K562 (cell line): ENCODE results near the gene MPRIP. TPM values are rescaled to one million over a fixed set of nuclear protein-coding genes. Genes with fewer than 3 reads are reported as not detected.

Experiments used
- ATAC-seq: fragments of 200-7000 bp; cut with Tn5 transposase; 3 replicates; pipeline ENCODE4 v1.9.1; 2020; ENCODE audit warnings: moderate library complexity
- BruUV-seq: library from RNA; stranded (reverse); fragments of 400-500 nt; replicated peaks from 2 replicates; lab custom pipeline; 2021; lab: Mats Ljungman, UMichigan
- CTCF ChIA-PET: fragments of 300-600 bp; formaldehyde crosslinking; extraction: SDS; loops from one replicate; lab custom pipeline; 2021; ENCODE audit warnings: low intra/inter-chr PET ratio; lab: Yijun Ruan, JAX
- POLR2A ChIA-PET: fragments of 300-600, 350-650 bp; sonication (Branson Sonifier 250); formaldehyde crosslinking; extraction: SDS; loops from one replicate; lab custom pipeline; 2021; ENCODE audit warnings: antibody characterized with exemption, inconsistent platforms; lab: Yijun Ruan, JAX
- DNase-seq, 4 experiments: peaks; one replicate each; pipeline versions ENCODE4 v3.0.0 to v3.0.0-alpha.2; 2011 to 2018; ENCODE audit warnings: low spot score in 3 of 4, mixed read lengths in 3 of 4; ENCODE audit errors: extremely low read depth in 1 of 4
- FAIRE-seq: peaks from 2 replicates; lab custom pipeline; 2011; peaks lifted over from hg19 to GRCh38; lab: Jason Lieb, UNC
- H2AFZ ChIP-seq: 2 replicates; pipeline ENCODE4 v1.6.0; 2011; ENCODE audit warnings: low read depth, low read length, control low read depth, inconsistent platforms
- H3K27ac ChIP-seq: fragments of 200-600 bp; 3 replicates; pipeline ENCODE4 v1.8.0; 2011; ENCODE audit warnings: low read depth, mild to moderate bottlenecking, control low read depth, inconsistent platforms, low read length, moderate library complexity, mixed read lengths; ENCODE audit errors: extremely low read depth
- H3K27me3 ChIP-seq, 2 experiments: fragments of 300-600 bp in 1 of 2; 2 replicates in 1 of 2; 3 replicates in 1 of 2; pipeline versions ENCODE4 v1.6.0 to v1.8.0; 2011; ENCODE audit warnings: inconsistent platforms in 2 of 2, low read length in 2 of 2, mild to moderate bottlenecking in 1 of 2, mixed read lengths in 1 of 2, moderate library complexity in 1 of 2; ENCODE audit not compliant: control insufficient read depth in 2 of 2, insufficient read depth in 2 of 2
- H3K36me3 ChIP-seq: fragments of 300-600 bp; 3 replicates; pipeline ENCODE4 v1.8.0; 2011; ENCODE audit warnings: mild to moderate bottlenecking, low read length, inconsistent platforms; ENCODE audit not compliant: control insufficient read depth, insufficient read depth
- H3K4me1 ChIP-seq, 2 experiments: fragments of 200-600 bp in 1 of 2; replicated peaks in 1 of 2; 2 replicates in 1 of 2; 3 replicates in 1 of 2; pipeline versions ENCODE4 v1.5.1 to v1.8.0; 2011; ENCODE audit warnings: inconsistent platforms in 2 of 2, low read length in 2 of 2, mild to moderate bottlenecking in 1 of 2, mixed read lengths in 1 of 2, moderate library complexity in 1 of 2; ENCODE audit not compliant: control insufficient read depth in 2 of 2, insufficient read depth in 2 of 2
- H3K4me2 ChIP-seq: 2 replicates; pipeline ENCODE4 v1.6.1; 2011; ENCODE audit warnings: low read length, control low read depth, inconsistent platforms, mixed read lengths; ENCODE audit not compliant: insufficient read depth
- H3K4me3 ChIP-seq: fragments of 200-600 bp; sonication (generic), shearing (Covaris generic); 2 replicates; pipeline ENCODE4 v1.5.1; 2016; ENCODE audit warnings: control low read depth, inconsistent platforms
- H3K79me2 ChIP-seq: fragments of 200-600 bp; 3 replicates; pipeline ENCODE4 v1.8.0; 2011; ENCODE audit warnings: low read length, inconsistent platforms; ENCODE audit not compliant: control insufficient read depth, insufficient read depth
- H3K9ac ChIP-seq, 2 experiments: 2 replicates each; pipeline versions ENCODE4 v1.6.0 to v1.6.1; 2011; ENCODE audit warnings: low read depth in 2 of 2, low read length in 2 of 2, control low read depth in 1 of 2, inconsistent platforms in 1 of 2, mild to moderate bottlenecking in 1 of 2, mixed read lengths in 1 of 2; ENCODE audit not compliant: insufficient read depth in 1 of 2
- H3K9me1 ChIP-seq: one replicate; pipeline ENCODE4 v1.6.0; 2011; ENCODE audit warnings: inconsistent platforms, mild to moderate bottlenecking, low read length, moderate library complexity; ENCODE audit not compliant: control insufficient read depth, insufficient read depth
- H3K9me3 ChIP-seq: replicated peaks from 2 replicates; pipeline ENCODE4 v1.5.1; 2011; ENCODE audit warnings: low read depth, low read length, inconsistent platforms; ENCODE audit not compliant: control insufficient read depth, insufficient read depth
- H4K20me1 ChIP-seq: replicated peaks from 2 replicates; pipeline ENCODE4 v1.6.1; 2011; ENCODE audit warnings: low read length, inconsistent platforms, mixed read lengths; ENCODE audit not compliant: control insufficient read depth, insufficient read depth
- ADNP ChIP-seq: fragments of 200-800 bp; sonication (Bioruptor generic); IDR thresholded peaks from 2 replicates; pipeline ENCODE4 v1.6.1; 2016; ENCODE audit warnings: missing genetic modification characterization, missing compliant biosample characterization
- BRD4 ChIP-seq: fragments of 200-600 bp; sonication (generic); IDR thresholded peaks from 2 replicates; pipeline ENCODE4 v1.6.1; 2017; ENCODE audit warnings: inconsistent platforms
- CEBPB ChIP-seq: fragments of 450-650 bp; IDR thresholded peaks from 2 replicates; pipeline ENCODE4 v1.6.1; 2016; ENCODE audit warnings: missing genetic modification characterization, missing compliant biosample characterization
- CREB3L1 ChIP-seq: fragments of 450-650 bp; IDR thresholded peaks from 2 replicates; pipeline ENCODE4 v1.6.1; 2014; ENCODE audit warnings: low read depth, mild to moderate bottlenecking, moderate library complexity, borderline replicate concordance
- CTCF ChIP-seq, 3 experiments: IDR thresholded peaks in 2 of 3; conservative IDR thresholded peaks in 1 of 3; 2 replicates each; pipeline ENCODE4 v1.5.1; 2011 to 2012; ENCODE audit warnings: low read length in 3 of 3, mild to moderate bottlenecking in 3 of 3, control low read depth in 2 of 3, improper control_type of control experiment in 1 of 3, inconsistent platforms in 1 of 3, low read depth in 1 of 3, mixed read lengths in 1 of 3, moderate library complexity in 1 of 3; ENCODE audit not compliant: insufficient read depth in 2 of 3
- ELK1 ChIP-seq: sonication (generic); formaldehyde crosslinking; IDR thresholded peaks from 2 replicates; pipeline ENCODE4 v1.8.1; 2022; ENCODE audit warnings: missing genetic modification reagents
- ESRRA ChIP-seq: fragments of 450-650 bp; IDR thresholded peaks from 2 replicates; pipeline ENCODE4 v1.6.1; 2014; ENCODE audit warnings: low read depth, mild to moderate bottlenecking, moderate library complexity, borderline replicate concordance
- FOXM1 ChIP-seq, 2 experiments: fragments of 450-650 bp in 1 of 2; sonication (generic) in 1 of 2; formaldehyde crosslinking in 1 of 2; IDR thresholded peaks; 2 replicates each; pipeline versions ENCODE4 v1.6.1 to v1.9.0; 2017 to 2022; ENCODE audit warnings: low read depth in 2 of 2, mild to moderate bottlenecking in 2 of 2, missing genetic modification reagents in 1 of 2, moderate library complexity in 1 of 2
- GATAD2A ChIP-seq: fragments of 450-650 bp; IDR thresholded peaks from 2 replicates; pipeline ENCODE4 v1.6.1; 2017
- HNRNPH1 ChIP-seq: fragments of 200-400 bp; formaldehyde crosslinking; optimal IDR thresholded peaks from 2 replicates; pipeline ENCODE3; 2017; ENCODE audit warnings: low read depth, mild to moderate bottlenecking, low read length, moderate library complexity
- HSF4 ChIP-seq: fragments of 250-450 bp; sonication (Bioruptor Pico); IDR thresholded peaks from 2 replicates; pipeline ENCODE4 v2.1.2; 2022; ENCODE audit warnings: mild to moderate bottlenecking, moderate library complexity, borderline replicate concordance
- KLF6 ChIP-seq: fragments of 250-450 bp; sonication (Bioruptor Pico); IDR thresholded peaks from 2 replicates; pipeline ENCODE4 v1.4.0; 2020; ENCODE audit warnings: mild to moderate bottlenecking, moderate library complexity, borderline replicate concordance
- NFE2 ChIP-seq: IDR thresholded peaks from 2 replicates; pipeline ENCODE4 v1.6.1; 2014; ENCODE audit warnings: antibody characterized with exemption, low read depth
- PRMT5 ChIP-seq: sonication (generic); formaldehyde crosslinking; IDR thresholded peaks from 2 replicates; pipeline ENCODE4 v1.5.0; 2020; ENCODE audit warnings: missing genetic modification reagents
- RFX1 ChIP-seq: fragments of 450-650 bp; IDR thresholded peaks from 2 replicates; pipeline ENCODE4 v1.6.1; 2016; ENCODE audit warnings: mild to moderate bottlenecking, moderate library complexity
- WGBS: fragments of 100-300 bp; shearing (Covaris generic); methylation state at CpG from one replicate; pipeline ENCODE4 v1.1.6; 2016; ENCODE audit warnings: low coverage, mixed read lengths; ENCODE audit not compliant: insufficient coverage; ENCODE audit errors: missing lambda C conversion rate; 5-methylcytosine and 5-hydroxymethylcytosine counted together
- in situ Hi-C: fragments of 300-500 bp; cut with MboI; formaldehyde crosslinking; loops from 4 replicates; pipeline ENCODE4 v1.15.0; 2018; ENCODE audit warnings: inconsistent platforms, mixed read lengths
- intact Hi-C: fragments of 100-400 bp; cut with micrococcal nuclease; formaldehyde crosslinking; loops from 2 replicates; pipeline ENCODE4 v1.14.2; 2022
- polyA plus RNA-seq, 8 experiments: library from polyadenylated mRNA; depleted of rRNA in 4 of 8; stranded (reverse) in 5 of 8; unstranded in 3 of 8; fragments of >200 nt; fragmentation: Nextera tagmentation in 2 of 8; fragmentation: Illumina TruSeq in 1 of 8; extraction: Ambion mirVana in 2 of 8; extraction: Trizol in 1 of 8; gene quantifications; 2 replicates each; pipeline versions ENCODE4 v1.2.1 to v1.2.3, GENCODE V29; 2011 to 2014; ENCODE audit warnings: inconsistent platforms in 1 of 8, missing spikeins in 1 of 8
- total RNA-seq, 7 experiments: library from RNA; depleted of rRNA in 6 of 7; stranded (reverse); fragments of >200 nt in 6 of 7; fragmentation: Illumina TruSeq in 2 of 7; extraction: Trizol in 2 of 7; gene quantifications; 2 replicates each; pipeline versions ENCODE4 v1.2.1 to v1.2.3, GENCODE V29; 2011 to 2021; ENCODE audit warnings: low replicate concordance in 1 of 7
- TF ChIP-seq, protein P1 (sequence below): fragments of 450-650 bp; IDR thresholded peaks from 2 replicates; pipeline ENCODE4 v1.7.1; 2018; ENCODE audit warnings: mild to moderate bottlenecking, low read depth; ENCODE audit not compliant: partially characterized antibody

Gene MPRIP
- total and polyA plus RNA-seq, 9 of the 15 experiments (the other 6 are each of a cell fraction or from before 2014, with no cell fraction given), result 10.0 to 72.6 (median 30.1) TPM

DNA sequence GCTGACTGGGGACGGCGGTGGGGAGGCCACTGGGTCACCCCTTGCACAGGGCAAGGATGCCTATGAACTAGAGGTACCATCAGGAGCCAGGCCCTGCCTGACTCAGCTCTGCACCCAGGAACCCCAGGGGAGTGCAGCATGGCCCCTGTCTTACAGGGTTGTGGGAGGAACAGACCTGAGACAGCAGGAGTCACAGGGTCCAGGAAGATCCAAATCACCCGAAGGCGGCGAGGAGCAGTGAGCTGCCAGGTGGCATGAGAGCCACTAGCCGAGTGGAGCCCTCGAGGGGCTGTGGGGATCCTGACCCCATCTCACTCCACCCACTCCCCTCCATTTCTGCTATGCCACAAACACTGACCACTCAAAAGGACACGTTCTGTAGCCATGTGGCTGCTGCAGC lies 133.1 kb downstream of the MPRIP start:
- H3K4me1 ChIP-seq, result peaks cover 7 to 14% of the 10 kb centered on the region in 2 experiments; a peak in 4 of 5 replicates
- intact Hi-C loops (no loop called here), in situ Hi-C loops (no loop called here)
- BruUV-seq, result no TSS peak
- no peaks in the 10 kb centered on the region for H3K9me1 ChIP-seq
- no peaks in the 10 kb centered on the region for H4K20me1 ChIP-seq
- CTCF ChIA-PET, result no interaction called here
- no peaks in the 10 kb centered on the region for H3K79me2 ChIP-seq
- H3K27ac ChIP-seq, result no peak overlapping the region
- H3K4me2 ChIP-seq, result no peak overlapping the region
- POLR2A ChIA-PET, result interaction anchor here (1.0 kb wide), 1 partner anchor 17 kb away, joined by 4 read pairs; no protein-coding TSS in a partner anchor
- H3K27me3 ChIP-seq, result no peaks in the 10 kb centered on the region
- no peak for ATAC-seq
- no peak for DNase-seq
- no peak overlapping the region for H2AFZ ChIP-seq
- no peak overlapping the region for H3K4me3 ChIP-seq
- peaks cover 61% of the 10 kb centered on the region; the same call in 2 of the 3 replicates for H3K36me3 ChIP-seq
- 75% methylated on average over 2 of the region's 8 CpGs for WGBS
- no peaks in the 10 kb centered on the region for H3K9me3 ChIP-seq
- FAIRE-seq, result no peak
- H3K9ac ChIP-seq, result no peak overlapping the region
- no peak for TF ChIP-seq FOXM1 (IDR thresholded peaks at IDR 0.05; ENCODE audit: low read depth)
- TF ChIP-seq FOXM1 (CRISPR knock-in tag; IDR thresholded peaks at IDR 0.05; ENCODE audit: low read depth), result no peak
- TF ChIP-seq HSF4 (CRISPR knock-in tag), result no peak
- no peak for TF ChIP-seq PRMT5
- TF ChIP-seq CREB3L1, result no peak
- TF ChIP-seq CTCF (IDR thresholded peaks at IDR 0.05 in 2 of 3, conservative IDR thresholded peaks at IDR 0.05 in 1 of 3; ENCODE audit: insufficient read depth in 2 of 3, low read depth in 1 of 3, low read length in 3 of 3), result no peak
- no peak for TF ChIP-seq KLF6 (CRISPR knock-in tag)
- TF ChIP-seq CEBPB (tag), result no peak
- TF ChIP-seq HNRNPH1, result no peak
- no peak for TF ChIP-seq NFE2
- TF ChIP-seq RFX1, result no peak
- no peak for TF ChIP-seq ELK1 (CRISPR knock-in tag)
- no peak for TF ChIP-seq BRD4
- no peak for TF ChIP-seq ADNP (tag)
- no peak for TF ChIP-seq GATAD2A
- TF ChIP-seq, protein P1, sequence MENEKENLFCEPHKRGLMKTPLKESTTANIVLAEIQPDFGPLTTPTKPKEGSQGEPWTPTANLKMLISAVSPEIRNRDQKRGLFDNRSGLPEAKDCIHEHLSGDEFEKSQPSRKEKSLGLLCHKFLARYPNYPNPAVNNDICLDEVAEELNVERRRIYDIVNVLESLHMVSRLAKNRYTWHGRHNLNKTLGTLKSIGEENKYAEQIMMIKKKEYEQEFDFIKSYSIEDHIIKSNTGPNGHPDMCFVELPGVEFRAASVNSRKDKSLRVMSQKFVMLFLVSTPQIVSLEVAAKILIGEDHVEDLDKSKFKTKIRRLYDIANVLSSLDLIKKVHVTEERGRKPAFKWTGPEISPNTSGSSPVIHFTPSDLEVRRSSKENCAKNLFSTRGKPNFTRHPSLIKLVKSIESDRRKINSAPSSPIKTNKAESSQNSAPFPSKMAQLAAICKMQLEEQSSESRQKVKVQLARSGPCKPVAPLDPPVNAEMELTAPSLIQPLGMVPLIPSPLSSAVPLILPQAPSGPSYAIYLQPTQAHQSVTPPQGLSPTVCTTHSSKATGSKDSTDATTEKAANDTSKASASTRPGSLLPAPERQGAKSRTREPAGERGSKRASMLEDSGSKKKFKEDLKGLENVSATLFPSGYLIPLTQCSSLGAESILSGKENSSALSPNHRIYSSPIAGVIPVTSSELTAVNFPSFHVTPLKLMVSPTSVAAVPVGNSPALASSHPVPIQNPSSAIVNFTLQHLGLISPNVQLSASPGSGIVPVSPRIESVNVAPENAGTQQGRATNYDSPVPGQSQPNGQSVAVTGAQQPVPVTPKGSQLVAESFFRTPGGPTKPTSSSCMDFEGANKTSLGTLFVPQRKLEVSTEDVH, result no peak
- TF ChIP-seq ESRRA, result no peak
